Measurements from ENCODE around the gene BBOX1. TPM values are rescaled to one million over a fixed set of nuclear protein-coding genes. Genes with fewer than 3 reads are reported as not detected.
"Not testable (repeated sequence)": the region's sequence is repeated elsewhere in the genome, so short reads cannot be mapped to it uniquely, and the experiment has no call there.

BBOX1 gene
- polyA plus RNA-seq, 3 donors = 44.6 to 55.4 (median 51.0) TPM

DNA sequence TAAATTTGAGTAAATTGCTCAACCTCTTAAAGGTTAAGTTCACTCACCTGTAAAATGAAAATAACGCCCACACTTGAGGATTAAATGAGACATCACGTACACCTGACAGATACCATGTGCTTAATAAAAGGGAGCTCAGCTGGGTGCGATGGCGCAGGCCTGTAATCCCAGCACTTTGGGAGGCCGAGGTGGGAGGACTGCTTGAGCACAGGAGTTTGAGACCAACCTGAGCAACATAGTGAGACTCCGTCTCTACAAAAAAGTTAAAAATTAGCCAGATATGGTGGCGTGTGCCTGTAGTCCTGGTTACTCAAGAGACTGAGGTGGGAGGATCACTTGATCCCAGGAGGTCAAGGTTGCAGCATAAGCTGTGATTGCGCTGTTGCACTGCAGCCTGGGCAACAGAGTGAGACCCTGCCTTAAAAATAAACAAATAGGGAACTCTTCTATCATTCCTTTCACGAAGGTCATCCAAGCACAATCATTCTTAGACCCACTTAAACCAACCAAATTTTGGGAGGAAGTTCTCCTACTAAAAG, 134.1 kb downstream of the BBOX1 start:
- DNase-seq = no peak

DNA sequence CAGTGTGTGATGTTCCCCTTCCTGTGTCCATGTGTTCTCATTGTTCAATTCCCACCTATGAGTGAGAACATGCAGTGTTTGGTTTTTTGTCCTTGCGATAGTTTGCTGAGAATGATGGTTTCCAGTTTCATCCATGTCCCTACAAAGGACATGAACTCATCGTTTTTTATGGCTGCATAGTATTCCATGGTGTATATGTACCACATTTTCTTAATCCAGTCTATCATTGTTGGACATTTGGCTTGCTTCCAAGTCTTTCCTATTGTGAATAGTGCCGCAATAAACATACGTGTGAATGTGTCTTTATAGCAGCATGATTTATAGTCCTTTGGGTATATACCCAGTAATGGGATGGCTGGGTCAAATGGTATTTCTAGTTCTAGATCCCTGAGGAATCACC, 134.9 kb downstream of the BBOX1 start:
- not testable (repeated sequence) for DNase-seq

Other genes starting within 250 kb of the BBOX1 start
- gene FIBIN, start 46.7 kb upstream of the BBOX1 start, polyA plus RNA-seq (ENCODE audit: insufficient read length in 3 of 3) = 10 to 100 TPM; 15.0 to 17.5 (median 16.4) TPM

Measured in renal pelvis (tissue), 4 donors.